Dedifferentiated amniotic fluid mesenchymal stem cell (primary cell): ENCODE data around the gene CRELD2.
"Not testable (repeated sequence)": the region's sequence is repeated elsewhere in the genome, so short reads cannot be mapped to it uniquely, and the experiment has no call there.

Experiments used
- DNase-seq: peaks from one replicate; pipeline ENCODE4 v3.0.0-alpha.2; 2016; ENCODE audit errors: extremely low spot score

CRELD2 gene

GRCh38 chr22:49945042-49945794 is 26.8 kb downstream of the CRELD2 start:
- DNase-seq, result not testable (repeated sequence)

DNA sequence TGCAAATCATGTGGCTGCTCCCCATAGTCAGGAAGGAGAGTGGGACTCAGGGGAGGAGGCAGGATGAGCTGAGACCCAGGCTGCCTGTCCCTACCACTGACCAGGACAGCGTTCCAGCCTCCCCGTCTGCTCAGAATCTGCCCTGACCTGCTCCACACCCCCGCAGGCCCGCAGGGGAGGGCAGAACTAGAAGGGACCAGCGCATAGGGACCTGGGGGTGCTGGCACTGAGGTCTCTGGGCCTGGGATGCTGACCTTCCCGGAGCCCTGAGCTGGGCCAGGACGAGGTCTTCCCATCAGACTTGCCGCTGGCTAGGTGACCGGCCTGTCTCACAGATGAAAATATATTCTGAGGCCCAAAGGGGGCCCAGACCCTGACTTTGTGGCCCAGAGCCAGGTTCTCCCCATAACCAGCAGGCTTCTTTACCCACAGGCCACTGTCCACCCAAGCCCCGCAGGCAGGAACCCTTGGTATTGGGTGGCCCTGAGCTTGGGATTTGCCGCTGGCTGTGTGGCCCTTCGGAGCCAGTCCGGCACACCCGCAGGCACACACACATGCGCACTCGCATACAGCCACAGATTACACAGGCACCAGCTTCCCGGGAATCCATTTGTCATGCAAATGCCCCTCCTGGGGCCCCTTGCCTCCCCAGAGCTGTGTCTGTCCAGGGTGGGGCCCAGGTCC is 28.3 kb downstream of the CRELD2 start:
- DNase-seq, result no peak

DNA sequence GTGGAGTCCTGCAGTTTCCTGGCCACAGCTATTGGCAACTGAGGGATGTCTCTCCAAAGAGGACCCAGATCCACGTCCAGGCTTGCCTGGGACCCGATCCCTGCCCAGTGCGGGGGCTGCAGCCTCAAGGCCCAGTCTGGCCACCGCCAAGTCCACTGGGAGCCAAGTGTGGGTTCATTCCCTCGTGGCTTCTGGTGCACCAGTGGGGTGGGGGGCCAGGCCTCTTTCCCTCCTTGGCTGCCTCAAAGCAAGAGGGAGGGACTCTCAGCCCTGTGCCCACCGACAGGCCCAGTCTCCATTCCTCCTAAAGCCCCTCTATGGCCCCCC is 28.8 kb downstream of the CRELD2 start:
- no peak for DNase-seq

- DNase-seq, result no peak
Measured at GRCh38 chr22:49948116-49948957, 29.9 kb downstream of the CRELD2 start.

DNA sequence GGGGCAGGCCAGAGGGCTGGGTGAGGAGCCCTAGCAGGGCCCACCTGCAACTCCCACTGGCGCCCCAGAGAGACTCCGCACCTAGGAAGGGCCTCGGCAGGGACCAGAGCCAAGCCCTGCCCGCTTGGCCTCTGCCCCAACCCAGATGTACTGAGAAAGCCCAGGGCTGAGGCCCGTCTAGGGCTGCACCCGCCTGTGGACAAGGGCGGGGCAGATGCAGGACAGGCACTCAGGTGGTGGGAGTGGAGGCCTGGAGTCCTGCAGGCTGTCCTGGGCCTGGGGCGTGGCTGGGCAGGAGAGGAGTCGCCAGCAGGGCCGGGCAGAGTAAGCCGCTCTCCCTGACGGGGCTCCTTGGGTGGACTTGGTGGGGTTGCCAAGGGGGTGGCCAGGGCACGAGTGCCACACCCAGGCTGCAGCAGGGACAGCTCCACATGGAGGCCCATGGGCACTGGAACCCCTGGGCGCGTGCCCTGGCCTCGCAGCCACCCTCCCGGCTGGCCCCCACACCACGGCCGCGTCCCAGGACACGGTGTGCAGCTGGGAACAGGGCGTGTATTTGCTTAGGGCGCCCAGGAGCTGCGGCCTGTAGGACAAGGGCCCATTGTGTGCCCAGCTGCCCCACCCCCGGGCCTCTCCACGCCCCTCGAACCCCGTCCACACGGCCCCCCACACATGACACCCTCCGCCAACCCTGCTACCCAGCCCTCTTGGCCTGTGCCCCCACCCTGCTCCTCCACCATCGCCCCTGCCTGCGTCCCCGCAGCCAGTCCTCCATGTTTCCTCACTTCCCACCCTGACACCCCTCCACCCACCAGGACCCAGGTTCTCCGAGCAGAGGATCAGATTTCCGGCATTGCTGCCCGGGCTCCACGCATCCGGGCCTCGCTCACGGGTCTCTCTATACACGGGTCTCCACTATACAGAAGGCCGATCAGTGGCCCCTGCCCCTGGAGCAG is 30.8 kb downstream of the CRELD2 start:
- DNase-seq, result no peak

DNA sequence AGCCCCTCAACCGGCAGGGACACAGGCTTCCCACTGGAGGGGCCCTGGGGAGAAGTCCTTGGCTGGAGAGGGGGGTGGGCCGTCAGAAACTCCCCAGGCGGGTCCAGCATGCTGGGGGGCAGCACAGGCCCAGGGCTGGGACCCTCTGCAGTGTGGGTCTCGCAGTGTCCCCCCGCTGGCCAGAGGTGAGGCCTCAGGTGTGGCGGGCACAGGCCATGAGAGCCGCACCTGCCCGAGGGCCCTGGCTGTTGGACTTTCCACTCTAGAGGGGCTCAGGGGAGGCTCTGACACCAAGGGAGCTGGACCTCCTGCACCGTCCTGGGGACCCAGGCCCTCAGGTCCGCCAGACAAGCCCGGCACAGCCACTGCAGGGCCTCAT is 31.5 kb downstream of the CRELD2 start:
- no peak for DNase-seq

- no peak for DNase-seq
Measured at GRCh38 chr22:49950396-49950994, 32.1 kb downstream of the CRELD2 start.

DNA sequence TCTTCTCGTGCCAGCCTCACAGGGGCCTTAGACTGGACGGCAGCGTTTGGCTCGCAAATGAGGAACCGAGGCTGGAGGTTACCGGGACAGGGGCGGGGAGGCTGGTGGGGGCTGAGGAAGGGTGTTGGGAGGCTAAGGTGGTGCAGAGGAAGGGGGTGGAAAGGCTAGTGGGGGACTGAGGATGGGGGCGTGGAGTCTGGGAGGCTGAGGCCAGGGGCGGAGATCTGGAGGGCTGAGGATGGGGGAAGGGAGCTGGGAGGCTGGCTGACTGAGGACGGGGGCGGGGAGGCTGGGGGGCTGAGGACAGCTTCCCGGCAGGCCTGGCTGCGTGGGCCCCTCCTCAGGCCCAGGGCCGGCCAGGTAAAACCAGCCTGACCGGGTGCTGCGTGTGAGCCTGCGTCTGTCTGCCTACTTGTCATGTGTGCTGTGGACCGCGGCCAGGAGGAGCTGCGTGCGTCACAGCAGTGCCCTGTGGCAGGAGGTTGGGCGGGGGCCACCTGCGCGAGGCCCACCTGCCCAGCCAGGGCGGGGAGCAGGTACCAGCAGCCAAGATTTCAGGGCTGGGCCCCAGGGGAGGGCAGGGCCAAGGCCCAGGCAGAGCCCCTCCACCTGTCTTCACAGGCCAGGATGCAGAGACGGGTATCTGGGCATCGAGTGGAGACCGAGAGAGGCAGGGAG is 32.7 kb downstream of the CRELD2 start:
- no peak for DNase-seq

GRCh38 chr22:49951678-49951985 is 33.2 kb downstream of the CRELD2 start:
- DNase-seq, result no peak

DNA sequence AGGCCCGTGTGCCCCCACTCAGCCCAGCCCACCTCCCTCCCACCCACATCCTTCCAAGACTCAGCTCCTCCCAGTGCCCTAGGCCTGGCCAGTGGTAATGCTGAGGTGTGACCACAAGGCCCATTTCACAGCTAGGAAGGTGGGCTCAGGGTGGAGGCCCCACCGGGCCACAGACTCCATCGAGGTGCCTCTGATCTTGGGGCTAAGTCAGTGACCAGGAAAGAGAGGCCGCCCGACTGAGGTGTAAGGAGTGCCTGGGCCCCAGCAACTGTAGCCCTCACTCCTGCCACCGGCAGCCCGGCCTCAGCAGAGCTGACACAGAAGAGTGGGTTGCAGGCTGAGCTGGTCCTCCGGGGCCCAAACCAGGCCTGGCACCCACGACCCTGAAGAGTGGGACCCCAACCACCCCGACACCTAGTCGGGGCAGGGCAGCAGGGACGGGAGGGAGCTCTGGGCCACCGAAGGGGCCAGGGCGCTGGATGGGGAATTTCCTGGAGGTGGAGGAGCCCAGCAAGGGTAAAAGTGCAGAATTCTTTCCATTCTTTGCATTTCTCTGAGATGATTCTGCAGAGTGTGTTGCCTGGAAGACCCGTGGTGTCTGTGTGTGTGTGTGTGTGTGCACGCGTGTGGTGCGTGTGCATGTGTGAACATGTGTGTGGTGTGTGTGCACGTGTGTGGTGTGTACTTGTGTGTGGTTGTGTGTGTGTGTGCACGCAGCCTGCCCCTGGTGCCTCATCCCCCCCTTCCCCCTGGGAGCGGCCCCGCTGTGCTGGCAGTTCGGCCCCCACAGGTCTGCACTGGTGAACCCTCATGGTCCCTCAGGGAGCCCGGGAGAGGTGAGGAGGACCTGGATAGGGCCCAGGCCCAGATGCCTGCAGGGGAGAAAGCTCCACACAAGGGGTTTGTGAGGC is 33.8 kb downstream of the CRELD2 start:
- peak; percentile 28 for DNase-seq

DNA sequence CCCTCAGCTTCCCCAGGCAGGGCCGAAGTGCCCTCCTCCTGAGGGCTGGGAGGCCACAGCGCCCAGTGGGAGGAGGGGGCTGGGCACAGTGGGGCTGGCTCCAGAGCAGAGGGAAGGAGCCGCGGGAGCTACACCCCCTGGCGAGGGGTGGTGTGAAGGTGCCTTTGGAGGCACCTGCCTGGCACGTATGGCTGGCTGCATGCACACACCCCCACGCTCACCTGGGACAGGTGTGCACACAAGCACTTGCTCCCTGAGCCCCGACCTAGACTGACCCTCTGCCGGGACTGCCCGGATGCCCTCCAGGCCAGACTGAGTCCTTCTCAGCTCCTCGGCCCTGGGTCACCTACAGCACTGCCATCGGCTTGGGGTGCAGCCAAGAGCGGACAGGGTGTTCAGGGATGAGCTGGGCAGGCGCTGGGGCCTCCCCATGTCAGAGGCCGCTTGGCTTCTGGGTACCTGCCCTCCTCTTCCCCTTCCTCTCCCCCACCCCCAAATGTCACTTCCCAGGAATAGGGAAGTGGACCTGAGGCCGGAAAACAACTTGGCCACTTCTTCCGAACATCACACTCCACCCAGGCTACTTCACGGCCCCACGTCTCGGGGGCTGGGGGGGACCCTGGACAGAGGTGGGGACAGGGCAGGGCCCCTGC is 34.7 kb downstream of the CRELD2 start:
- no peak for DNase-seq

- DNase-seq, result no peak
Measured at GRCh38 chr22:49953680-49954344, 35.4 kb downstream of the CRELD2 start.

DNA sequence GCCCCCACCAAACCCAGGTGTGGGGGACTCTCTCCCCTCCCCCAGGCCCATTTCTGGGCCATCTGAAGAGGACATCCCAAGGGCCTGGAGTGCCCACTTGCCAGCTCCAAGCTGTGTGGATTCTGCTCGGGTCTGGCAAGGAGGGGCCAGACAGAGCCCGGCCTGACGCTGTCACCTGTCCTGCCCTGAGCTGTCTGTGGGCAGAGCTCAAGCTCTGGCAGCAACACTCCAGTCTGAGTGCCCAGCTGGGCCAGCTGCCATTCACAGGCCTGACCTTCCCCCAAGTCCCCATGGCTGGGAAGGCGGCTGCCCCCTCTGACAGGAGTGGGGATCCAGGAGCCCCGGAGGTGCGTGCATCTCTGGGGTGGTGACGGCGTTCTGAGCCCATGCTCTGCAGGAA is 35.9 kb downstream of the CRELD2 start:
- DNase-seq, result no peak

DNA sequence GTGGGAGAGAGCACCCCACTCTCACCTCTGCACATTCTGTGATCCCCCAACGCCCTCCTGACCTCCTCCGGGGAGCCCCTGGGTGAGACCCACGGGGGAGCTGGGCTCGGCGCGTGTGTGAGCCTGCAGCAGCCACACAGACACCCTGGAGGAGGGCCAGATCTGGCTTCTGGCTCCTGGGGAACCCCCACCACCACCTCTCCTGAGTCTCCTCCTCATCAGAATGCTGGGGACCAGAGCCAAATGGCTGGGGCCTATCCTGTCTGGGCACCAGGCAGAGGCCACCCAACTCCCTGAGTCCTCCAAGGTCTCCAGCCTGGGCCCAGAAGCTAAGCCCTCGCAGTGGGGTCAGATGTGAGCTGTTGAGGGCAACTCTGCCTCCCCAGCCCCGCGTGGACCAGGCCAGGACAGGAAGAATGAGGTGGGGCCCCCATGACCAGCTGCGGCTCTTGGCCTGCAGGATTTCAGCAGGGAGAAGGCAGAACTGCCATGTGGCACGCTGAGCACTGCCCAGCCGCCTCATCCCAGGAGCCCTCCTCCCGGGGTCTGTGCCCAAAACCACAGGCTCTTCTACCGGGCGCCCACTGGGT is 36.7 kb downstream of the CRELD2 start:
- no peak for DNase-seq

DNA sequence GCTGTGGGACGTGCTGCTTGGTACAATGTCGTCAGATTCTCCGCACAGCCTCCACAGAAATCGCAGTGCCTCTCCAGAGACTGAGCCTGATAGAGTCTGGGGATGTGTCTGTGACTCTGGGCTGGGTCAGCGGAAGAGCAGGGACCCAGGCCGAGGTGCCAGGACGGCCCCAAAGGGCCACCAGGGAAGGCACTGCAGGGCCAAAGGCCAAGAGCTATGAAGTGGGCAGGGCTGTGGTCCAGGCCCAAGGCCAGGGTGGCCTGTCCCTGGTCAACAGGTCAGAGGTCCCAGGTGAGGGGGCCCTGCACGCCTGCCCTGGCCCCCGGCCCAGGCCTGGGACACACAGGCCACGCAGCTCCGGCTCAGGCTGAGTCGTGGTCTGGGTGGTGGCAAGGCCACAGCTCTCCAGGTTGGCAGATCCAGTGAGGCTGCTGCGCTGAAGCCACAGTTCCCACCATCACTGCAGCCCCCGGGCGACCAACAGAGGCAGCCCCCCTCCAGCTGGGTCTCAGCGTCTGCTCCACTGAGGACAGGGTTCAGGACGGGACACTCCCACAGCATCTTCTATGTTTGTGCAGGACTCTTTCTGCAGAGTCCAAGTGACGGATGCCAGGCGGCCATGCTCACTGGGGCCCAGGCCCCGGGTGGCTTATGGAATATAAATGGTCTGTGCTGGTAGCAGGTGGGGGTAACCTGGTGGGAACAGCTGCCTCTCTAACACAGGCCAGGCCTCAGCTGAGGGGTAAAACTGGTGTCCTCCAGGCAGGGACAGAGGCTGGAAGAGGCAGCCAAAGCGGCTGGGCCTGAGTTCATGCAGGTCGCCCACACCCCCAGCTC is 37.4 kb downstream of the CRELD2 start:
- DNase-seq, result no peak

- no peak for DNase-seq
Measured at GRCh38 chr22:49956418-49956770, 38.0 kb downstream of the CRELD2 start.
